ENCODE measurements around the gene MAP3K2.

The MAP3K2 gene

GRCh38 chr2:127270663-127271062 lies 117.1 kb downstream of the MAP3K2 start:
- no peak overlapping the region for H3K4me3 ChIP-seq (ENCODE audit: low read length)
- no peak for TF ChIP-seq ZNF274 (IDR thresholded peaks at IDR 0.05; ENCODE audit: low read depth, low read length)

DNA sequence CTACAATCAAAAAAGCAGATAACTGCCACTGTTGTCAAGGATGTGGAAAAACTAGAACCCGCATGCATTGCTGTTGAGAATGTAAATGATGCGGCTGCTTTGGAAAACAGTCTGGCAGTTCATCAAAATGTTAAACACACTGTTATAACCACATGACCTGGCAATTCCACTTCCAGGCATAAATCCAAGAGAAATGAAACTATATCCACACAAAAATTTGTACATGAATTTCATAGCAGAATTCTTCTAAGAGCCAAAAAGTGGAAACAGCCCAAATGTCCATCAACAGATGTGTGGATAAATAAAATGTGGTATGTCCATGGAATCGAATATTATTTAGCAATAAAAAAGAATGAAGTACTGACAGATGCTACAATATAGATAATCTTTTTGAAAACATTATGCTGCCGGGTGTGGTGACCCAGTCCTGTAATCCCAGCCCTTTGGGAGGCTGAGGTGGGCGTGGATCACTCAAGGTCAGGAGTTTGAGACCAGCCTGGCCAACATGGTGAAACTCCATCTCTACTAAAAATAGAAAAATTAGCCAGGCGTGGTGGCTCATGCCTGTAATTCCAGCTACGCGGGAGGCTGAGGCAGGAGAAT lies 125.9 kb downstream of the MAP3K2 start:
- H3K4me3 ChIP-seq (ENCODE audit: low read length) = no peak overlapping the region
- TF ChIP-seq ZNF274 (IDR thresholded peaks at IDR 0.05; ENCODE audit: low read depth, low read length) = no peak

DNA sequence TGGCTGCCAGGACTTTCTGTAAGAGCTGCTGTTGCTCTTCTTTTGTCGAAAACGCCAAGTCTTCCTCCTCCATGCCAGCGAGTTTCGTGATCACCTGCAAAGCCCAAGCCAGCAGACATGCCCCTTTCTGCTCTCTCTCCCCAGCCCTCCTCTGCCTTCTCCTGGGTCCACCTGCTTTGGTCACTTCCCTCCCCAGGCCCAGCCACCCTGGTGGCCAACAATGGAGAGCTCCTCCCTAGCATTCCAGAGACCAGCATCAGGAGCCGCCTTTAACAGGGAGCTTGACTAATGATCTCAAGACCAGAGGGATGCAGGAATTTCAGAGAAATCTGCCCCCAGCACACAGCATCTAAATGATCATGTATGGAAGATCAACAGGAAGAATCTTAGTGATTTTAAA lies 128.4 kb downstream of the MAP3K2 start:
- no peak for TF ChIP-seq ZNF274 (IDR thresholded peaks at IDR 0.05; ENCODE audit: low read depth, low read length)
- no peak overlapping the region for H3K4me3 ChIP-seq (ENCODE audit: low read length)

DNA sequence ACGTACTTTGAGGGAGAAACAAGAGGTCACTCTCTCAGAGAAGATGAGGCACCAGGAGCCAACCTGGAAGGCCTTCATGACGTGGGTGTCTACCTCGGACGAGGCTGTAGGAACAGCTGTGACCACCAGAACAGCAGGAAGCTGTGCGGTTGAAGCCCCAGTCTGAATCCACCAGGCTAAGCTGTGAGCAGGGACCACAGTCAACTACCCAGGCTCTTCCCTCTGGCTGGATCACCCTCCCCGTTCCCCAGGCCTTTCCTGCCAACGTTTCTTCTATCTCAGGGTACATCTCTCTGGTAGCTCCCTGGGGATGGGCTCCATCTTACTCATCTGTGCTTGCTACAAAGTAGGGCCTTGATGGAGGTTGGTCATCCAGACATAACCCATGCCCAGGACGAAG lies 130.9 kb downstream of the MAP3K2 start:
- no peak for TF ChIP-seq ZNF274 (IDR thresholded peaks at IDR 0.05; ENCODE audit: low read depth, low read length)
- H3K4me3 ChIP-seq (ENCODE audit: low read length) = no peak overlapping the region

GRCh38 chr2:127256381-127256780 lies 131.4 kb downstream of the MAP3K2 start:
- H3K4me3 ChIP-seq (ENCODE audit: low read length) = no peak overlapping the region
- TF ChIP-seq ZNF274 (IDR thresholded peaks at IDR 0.05; ENCODE audit: low read depth, low read length) = no peak

DNA sequence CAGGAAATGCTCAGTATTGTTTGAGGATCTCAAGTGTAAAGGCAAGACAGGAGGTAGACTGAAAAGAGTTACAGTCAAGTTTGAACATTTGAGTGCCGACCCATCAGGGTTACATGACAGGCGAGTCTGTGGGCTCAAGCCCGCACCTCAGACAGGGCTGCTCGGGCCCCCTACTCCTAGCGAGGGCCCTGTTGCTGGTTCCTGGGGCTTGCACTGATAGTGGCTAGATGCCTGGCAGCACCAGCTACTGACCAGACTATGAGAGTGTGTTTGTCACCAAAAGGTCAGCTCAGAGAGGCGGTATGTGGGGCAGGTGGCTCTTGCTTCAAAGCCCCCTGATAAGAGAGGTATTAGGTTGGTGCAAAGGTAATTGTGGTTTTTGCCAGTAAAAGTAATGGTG lies 132.1 kb downstream of the MAP3K2 start:
- TF ChIP-seq ZNF274 (IDR thresholded peaks at IDR 0.05; ENCODE audit: low read depth, low read length) = no peak
- no peak overlapping the region for H3K4me3 ChIP-seq (ENCODE audit: low read length)

- no peak for TF ChIP-seq ZNF274 (IDR thresholded peaks at IDR 0.05; ENCODE audit: low read depth, low read length)
- no peak overlapping the region for H3K4me3 ChIP-seq (ENCODE audit: low read length)
Observed at GRCh38 chr2:127255146-127255545, 132.6 kb downstream of the MAP3K2 start.

DNA sequence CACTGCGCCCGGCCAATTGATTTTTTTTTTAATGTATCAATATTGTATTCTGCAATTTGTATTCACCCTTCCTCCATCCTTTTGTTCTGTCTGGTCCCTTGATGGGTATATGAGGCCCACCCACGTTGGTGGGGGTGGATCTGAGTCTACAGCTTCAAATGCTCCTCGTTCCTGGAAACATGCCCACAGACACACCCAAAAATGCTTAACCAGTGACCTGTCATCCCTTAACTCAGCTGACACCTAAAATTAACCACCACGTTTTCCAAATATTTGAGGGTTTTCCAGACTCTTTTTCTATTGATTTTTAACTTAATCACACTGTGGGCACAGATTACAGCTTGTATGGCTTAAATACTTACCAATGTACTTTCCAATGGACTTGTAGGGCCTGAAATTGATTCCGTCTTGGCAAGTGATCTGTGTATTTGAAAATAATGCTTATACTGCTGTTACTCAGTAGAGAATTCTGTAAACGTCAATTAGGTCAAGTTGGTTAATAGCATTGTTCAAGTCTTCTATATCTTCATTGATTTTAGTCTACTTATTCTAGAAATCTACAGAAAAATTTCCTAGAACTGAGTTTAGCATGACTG lies 133.3 kb downstream of the MAP3K2 start:
- no peak overlapping the region for H3K4me3 ChIP-seq (ENCODE audit: low read length)
- TF ChIP-seq ZNF274 (IDR thresholded peaks at IDR 0.05; ENCODE audit: low read depth, low read length) = no peak
